GM21367 (cell line): ENCODE results near the gene KY.
"Not testable (repeated sequence)": the region's sequence is repeated elsewhere in the genome, so short reads cannot be mapped to it uniquely, and the experiment has no call there.

Experiments
- ATAC-seq: cut with Tn5 transposase; IDR thresholded peaks from one replicate; pipeline ENCODE4 v1.9.1; 2021; ENCODE audit not compliant: unreplicated experiment

The KY gene

GRCh38 chr3:134605556-134605955, 45.3 kb downstream of the KY start:
- no peak for ATAC-seq

- no peak for ATAC-seq
Observed at GRCh38 chr3:134603956-134604355, 46.9 kb downstream of the KY start.

- no peak for ATAC-seq
Observed at GRCh38 chr3:134603480-134603879, 47.3 kb downstream of the KY start.

GRCh38 chr3:134602440-134602814, 48.4 kb downstream of the KY start:
- ATAC-seq = no peak

GRCh38 chr3:134601539-134602439, 49.0 kb downstream of the KY start:
- no peak for ATAC-seq

- ATAC-seq = peak; percentile 67
Observed at GRCh38 chr3:134600685-134601463, 49.9 kb downstream of the KY start.

GRCh38 chr3:134600206-134600605, 50.6 kb downstream of the KY start:
- no peak for ATAC-seq

GRCh38 chr3:134598763-134599545, 51.9 kb downstream of the KY start:
- no peak for ATAC-seq

GRCh38 chr3:134597390-134597970, 53.3 kb downstream of the KY start:
- ATAC-seq = no peak

GRCh38 chr3:134594986-134595385, 55.8 kb downstream of the KY start:
- not testable (repeated sequence) for ATAC-seq

- ATAC-seq = no peak
Observed at GRCh38 chr3:134594331-134594741, 56.5 kb downstream of the KY start.

GRCh38 chr3:134592806-134593205, 58.0 kb downstream of the KY start:
- no peak for ATAC-seq

- ATAC-seq = no peak
Observed at GRCh38 chr3:134590766-134591165, 60.1 kb downstream of the KY start.

GRCh38 chr3:134579141-134579665, 71.6 kb downstream of the KY start:
- no peak for ATAC-seq

GRCh38 chr3:134576831-134577230, 74.0 kb downstream of the KY start:
- ATAC-seq = no peak

GRCh38 chr3:134576426-134576825, 74.4 kb downstream of the KY start:
- no peak for ATAC-seq

GRCh38 chr3:134569899-134570298, 80.9 kb downstream of the KY start:
- ATAC-seq = not testable (repeated sequence)

- no peak for ATAC-seq
Observed at GRCh38 chr3:134568790-134569189, 82.0 kb downstream of the KY start.

- no peak for ATAC-seq
Observed at GRCh38 chr3:134567605-134568004, 83.2 kb downstream of the KY start.

GRCh38 chr3:134564991-134565390, 85.8 kb downstream of the KY start:
- ATAC-seq = no peak

GRCh38 chr3:134563601-134564000, 87.2 kb downstream of the KY start:
- no peak for ATAC-seq
